ENCODE data around the gene NOP14.

The NOP14 gene

DNA sequence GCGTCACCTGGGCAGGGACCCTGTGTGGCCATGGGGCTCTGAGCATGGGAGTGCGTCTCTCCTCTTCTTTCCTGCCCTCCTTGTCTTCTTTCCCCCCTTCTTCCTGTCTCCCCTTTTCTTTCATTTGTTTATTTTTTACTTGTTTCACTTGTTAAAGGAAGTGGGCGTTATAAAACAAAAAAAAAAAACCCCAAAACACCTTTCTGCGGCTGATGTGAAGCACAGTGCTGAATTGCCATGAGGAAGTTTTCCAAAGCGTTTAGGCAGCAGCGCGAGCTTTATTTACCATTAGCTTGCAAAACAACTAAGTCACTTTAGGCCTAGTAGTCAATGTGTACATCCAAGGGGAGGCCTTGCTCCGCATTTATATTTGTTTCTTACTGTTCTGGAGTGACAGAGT is 57.0 kb downstream of the NOP14 start:
- H3K79me2 ChIP-seq (ENCODE audit: insufficient read depth, low read length): no peaks in the 10 kb centered on the region
- no peak overlapping the region for H2AFZ ChIP-seq (ENCODE audit: low read length)
- no peaks in the 10 kb centered on the region for H3K9me3 ChIP-seq (ENCODE audit: insufficient read depth, low read depth, low read length)
- no peaks in the 10 kb centered on the region for H3K4me1 ChIP-seq (ENCODE audit: insufficient read depth, low read length, poor library complexity, severe bottlenecking)
- no peak overlapping the region for H3K4me3 ChIP-seq (ENCODE audit: low read length, poor library complexity, severe bottlenecking)
- H3K9me2 ChIP-seq (replicated peaks; ENCODE audit: low read depth, low read length): no peaks in the 10 kb centered on the region
- H3F3A ChIP-seq (ENCODE audit: low read depth): no peaks in the 10 kb centered on the region
- H3K36me3 ChIP-seq (ENCODE audit: insufficient read depth, low read length): peaks cover 67% of the 10 kb centered on the region; the same call in 1 of the 2 replicates
- no peak overlapping the region for H3K9ac ChIP-seq (ENCODE audit: low read depth, low read length, poor library complexity, severe bottlenecking)
- H4K20me1 ChIP-seq (ENCODE audit: insufficient read depth, low read length, poor library complexity, severe bottlenecking): no peaks in the 10 kb centered on the region
- TF ChIP-seq EZH2phosphoT487 (IDR thresholded peaks at IDR 0.05; ENCODE audit: borderline replicate concordance): no peak
- TF ChIP-seq, protein P1, sequence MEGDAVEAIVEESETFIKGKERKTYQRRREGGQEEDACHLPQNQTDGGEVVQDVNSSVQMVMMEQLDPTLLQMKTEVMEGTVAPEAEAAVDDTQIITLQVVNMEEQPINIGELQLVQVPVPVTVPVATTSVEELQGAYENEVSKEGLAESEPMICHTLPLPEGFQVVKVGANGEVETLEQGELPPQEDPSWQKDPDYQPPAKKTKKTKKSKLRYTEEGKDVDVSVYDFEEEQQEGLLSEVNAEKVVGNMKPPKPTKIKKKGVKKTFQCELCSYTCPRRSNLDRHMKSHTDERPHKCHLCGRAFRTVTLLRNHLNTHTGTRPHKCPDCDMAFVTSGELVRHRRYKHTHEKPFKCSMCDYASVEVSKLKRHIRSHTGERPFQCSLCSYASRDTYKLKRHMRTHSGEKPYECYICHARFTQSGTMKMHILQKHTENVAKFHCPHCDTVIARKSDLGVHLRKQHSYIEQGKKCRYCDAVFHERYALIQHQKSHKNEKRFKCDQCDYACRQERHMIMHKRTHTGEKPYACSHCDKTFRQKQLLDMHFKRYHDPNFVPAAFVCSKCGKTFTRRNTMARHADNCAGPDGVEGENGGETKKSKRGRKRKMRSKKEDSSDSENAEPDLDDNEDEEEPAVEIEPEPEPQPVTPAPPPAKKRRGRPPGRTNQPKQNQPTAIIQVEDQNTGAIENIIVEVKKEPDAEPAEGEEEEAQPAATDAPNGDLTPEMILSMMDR (conservative IDR thresholded peaks at IDR 0.05; ENCODE audit: low read length): no peak
- no peaks in the 10 kb centered on the region for H3K27me3 ChIP-seq (ENCODE audit: insufficient read depth, low read length, poor library complexity, severe bottlenecking)
- H3K4me2 ChIP-seq (ENCODE audit: low read depth, low read length, poor library complexity, severe bottlenecking): no peak overlapping the region

DNA sequence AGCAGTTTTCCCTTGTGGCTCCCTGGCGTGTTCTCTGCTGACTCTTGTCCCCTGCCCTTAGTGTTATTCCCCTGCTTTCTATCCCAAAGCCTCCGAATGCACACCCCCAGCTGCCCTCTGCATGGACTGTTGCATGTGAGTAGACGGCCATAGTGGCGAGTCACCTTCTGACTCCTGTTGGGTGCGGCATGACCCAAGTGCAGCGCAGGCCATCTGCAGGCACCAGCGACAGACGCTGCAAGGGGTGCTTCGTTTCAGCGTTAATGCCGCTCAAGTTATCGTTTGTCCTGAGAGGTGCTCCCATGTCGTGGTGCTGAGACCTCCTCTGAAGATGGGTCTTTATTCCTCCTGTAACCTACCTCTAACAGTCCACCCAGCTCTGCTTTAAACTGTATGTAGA is 57.7 kb downstream of the NOP14 start:
- no peak overlapping the region for H3K9ac ChIP-seq (ENCODE audit: low read depth, low read length, poor library complexity, severe bottlenecking)
- no peak overlapping the region for H3K4me3 ChIP-seq (ENCODE audit: low read length, poor library complexity, severe bottlenecking)
- H3K36me3 ChIP-seq (ENCODE audit: insufficient read depth, low read length): peaks cover 72% of the 10 kb centered on the region; the same call in 1 of the 2 replicates
- no peaks in the 10 kb centered on the region for H4K20me1 ChIP-seq (ENCODE audit: insufficient read depth, low read length, poor library complexity, severe bottlenecking)
- no peaks in the 10 kb centered on the region for H3K27me3 ChIP-seq (ENCODE audit: insufficient read depth, low read length, poor library complexity, severe bottlenecking)
- H3K4me2 ChIP-seq (ENCODE audit: low read depth, low read length, poor library complexity, severe bottlenecking): no peak overlapping the region
- no peaks in the 10 kb centered on the region for H3F3A ChIP-seq (ENCODE audit: low read depth)
- H3K9me3 ChIP-seq (ENCODE audit: insufficient read depth, low read depth, low read length): no peaks in the 10 kb centered on the region
- no peaks in the 10 kb centered on the region for H3K79me2 ChIP-seq (ENCODE audit: insufficient read depth, low read length)
- TF ChIP-seq, protein P1 (conservative IDR thresholded peaks at IDR 0.05; ENCODE audit: low read length): no peak
- TF ChIP-seq EZH2phosphoT487 (IDR thresholded peaks at IDR 0.05; ENCODE audit: borderline replicate concordance): no peak
- H3K4me1 ChIP-seq (ENCODE audit: insufficient read depth, low read length, poor library complexity, severe bottlenecking): no peaks in the 10 kb centered on the region
- H2AFZ ChIP-seq (ENCODE audit: low read length): no peak overlapping the region
- no peaks in the 10 kb centered on the region for H3K9me2 ChIP-seq (replicated peaks; ENCODE audit: low read depth, low read length)

DNA sequence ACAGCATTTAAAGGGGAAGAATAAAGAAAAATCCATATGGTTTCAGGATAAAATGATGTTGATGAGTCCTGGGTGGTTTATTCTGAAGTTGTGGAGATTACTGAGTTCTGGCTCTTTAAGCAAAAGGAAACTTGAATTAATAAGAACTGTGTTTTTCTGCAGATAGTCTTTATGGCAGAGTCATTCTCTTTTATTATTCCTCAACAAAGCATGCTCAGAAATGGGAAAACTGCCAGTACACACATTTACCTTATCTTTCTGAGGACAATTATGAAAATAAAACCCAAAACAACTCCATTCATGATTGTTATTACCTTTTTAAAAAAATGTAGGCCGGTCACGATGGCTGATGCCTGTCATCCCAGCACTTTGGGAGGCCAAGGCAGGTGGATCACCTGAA is 61.1 kb downstream of the NOP14 start:
- H2AFZ ChIP-seq (ENCODE audit: low read length): no peak overlapping the region
- no peak for TF ChIP-seq EZH2phosphoT487 (IDR thresholded peaks at IDR 0.05; ENCODE audit: borderline replicate concordance)
- TF ChIP-seq, protein P1 (conservative IDR thresholded peaks at IDR 0.05; ENCODE audit: low read length): no peak
- no peak overlapping the region for H3K4me3 ChIP-seq (ENCODE audit: low read length, poor library complexity, severe bottlenecking)
- no peaks in the 10 kb centered on the region for H3K4me1 ChIP-seq (ENCODE audit: insufficient read depth, low read length, poor library complexity, severe bottlenecking)
- H3F3A ChIP-seq (ENCODE audit: low read depth): no peaks in the 10 kb centered on the region
- peaks cover 80% of the 10 kb centered on the region; the same call in 1 of the 2 replicates for H3K36me3 ChIP-seq (ENCODE audit: insufficient read depth, low read length)
- H3K27me3 ChIP-seq (ENCODE audit: insufficient read depth, low read length, poor library complexity, severe bottlenecking): no peaks in the 10 kb centered on the region
- H3K4me2 ChIP-seq (ENCODE audit: low read depth, low read length, poor library complexity, severe bottlenecking): no peak overlapping the region
- H3K79me2 ChIP-seq (ENCODE audit: insufficient read depth, low read length): no peaks in the 10 kb centered on the region
- no peak overlapping the region for H3K9ac ChIP-seq (ENCODE audit: low read depth, low read length, poor library complexity, severe bottlenecking)
- H3K9me2 ChIP-seq (replicated peaks; ENCODE audit: low read depth, low read length): no peaks in the 10 kb centered on the region
- H4K20me1 ChIP-seq (ENCODE audit: insufficient read depth, low read length, poor library complexity, severe bottlenecking): no peaks in the 10 kb centered on the region
- H3K9me3 ChIP-seq (ENCODE audit: insufficient read depth, low read depth, low read length): no peaks in the 10 kb centered on the region

All from Loucy (cell line).